T-helper 2 cell (primary cell): ENCODE measurements around the gene AP1G1.
A peak's percentile ranks its signal among the peaks of the same experiment; 100 is the strongest.
"Not testable (repeated sequence)": the region's sequence is repeated elsewhere in the genome, so short reads cannot be mapped to it uniquely, and the experiment has no call there.

Source experiments
- DNase-seq, 5 experiments: peaks; one replicate each; pipeline versions ENCODE4 v3.0.0 to v3.0.0-alpha.2; 2012 to 2022

AP1G1 gene

GRCh38 chr16:71807905-71808592 is 585 bp downstream of the AP1G1 start:
- DNase-seq, result peak in 3 of 5 experiments; percentile 31 to 63 (median 48)

- no peak for DNase-seq
Measured at GRCh38 chr16:71803305-71803690, 5.3 kb downstream of the AP1G1 start.

- DNase-seq, result no peak
Measured at GRCh38 chr16:71796501-71797097, 12.0 kb downstream of the AP1G1 start.

GRCh38 chr16:71794943-71795342 is 13.7 kb downstream of the AP1G1 start:
- DNase-seq, result no peak

- peak in 1 of 5 experiments; percentile 21 for DNase-seq
Measured at GRCh38 chr16:71794018-71794417, 14.6 kb downstream of the AP1G1 start.

GRCh38 chr16:71792176-71792575 is 16.5 kb downstream of the AP1G1 start:
- DNase-seq, result no peak

GRCh38 chr16:71790329-71790728 is 18.3 kb downstream of the AP1G1 start:
- not testable (repeated sequence) for DNase-seq

- DNase-seq, result no peak
Measured at GRCh38 chr16:71789136-71789535, 19.5 kb downstream of the AP1G1 start.

- DNase-seq, result no peak
Measured at GRCh38 chr16:71788578-71788977, 20.1 kb downstream of the AP1G1 start.

GRCh38 chr16:71785143-71785542 is 23.5 kb downstream of the AP1G1 start:
- DNase-seq, result not testable (repeated sequence)

GRCh38 chr16:71784093-71784492 is 24.5 kb downstream of the AP1G1 start:
- DNase-seq, result no peak

GRCh38 chr16:71781741-71782140 is 26.9 kb downstream of the AP1G1 start:
- no peak for DNase-seq

- DNase-seq, result no peak
Measured at GRCh38 chr16:71780521-71781089, 28.0 kb downstream of the AP1G1 start.

- no peak for DNase-seq
Measured at GRCh38 chr16:71778780-71779179, 29.9 kb downstream of the AP1G1 start.

- DNase-seq, result no peak
Measured at GRCh38 chr16:71777329-71777728, 31.3 kb downstream of the AP1G1 start.

- DNase-seq, result peak in 1 of 5 experiments; percentile 24
Measured at GRCh38 chr16:71775949-71776348, 32.7 kb downstream of the AP1G1 start.

- no peak for DNase-seq
Measured at GRCh38 chr16:71771571-71771970, 37.1 kb downstream of the AP1G1 start.

- DNase-seq, result no peak
Measured at GRCh38 chr16:71769222-71769621, 39.4 kb downstream of the AP1G1 start.

GRCh38 chr16:71767060-71767900 is 41.4 kb downstream of the AP1G1 start:
- DNase-seq, result peak in 1 of 5 experiments; percentile 8

- DNase-seq, result no peak
Measured at GRCh38 chr16:71762186-71762585, 46.4 kb downstream of the AP1G1 start.

GRCh38 chr16:71761097-71761496 is 47.5 kb downstream of the AP1G1 start:
- no peak for DNase-seq

GRCh38 chr16:71758293-71758760 is 50.3 kb downstream of the AP1G1 start:
- DNase-seq, result no peak

GRCh38 chr16:71754652-71755051 is 54.0 kb downstream of the AP1G1 start:
- no peak for DNase-seq
